Coronary artery (tissue), 2 donors: Measurements from ENCODE around the gene THTPA.

Experiments used
- DNase-seq: peaks from one replicate; pipeline ENCODE4 v3.0.0-alpha.2; 2017; ENCODE audit warnings: low spot score
- H3K27ac ChIP-seq, 2 donors: fragments of 200-600 bp; sonication (generic); one replicate each; pipeline ENCODE4 v1.5.1; 2016 to 2019
- H3K4me3 ChIP-seq: fragments of 200-600 bp; sonication (generic); 2 replicates; pipeline ENCODE4 v1.5.1; 2016; ENCODE audit warnings: mild to moderate bottlenecking, moderate library complexity
- CTCF ChIP-seq: fragments of 200-600 bp; sonication (generic); IDR thresholded peaks from one replicate; pipeline ENCODE4 v1.5.1; 2019; ENCODE audit warnings: antibody characterized with exemption

Gene THTPA

GRCh38 chr14:23568600-23569331 lies 12.7 kb downstream of the THTPA start:
- H3K27ac ChIP-seq: no peak overlapping the region
- no peak for DNase-seq
- H3K4me3 ChIP-seq: no peak overlapping the region
- no peak for TF ChIP-seq CTCF

- DNase-seq: no peak
- no peak for TF ChIP-seq CTCF
- H3K27ac ChIP-seq: no peak overlapping the region
- H3K4me3 ChIP-seq: no peak overlapping the region
Measured at GRCh38 chr14:23569443-23570151, 13.5 kb downstream of the THTPA start.

GRCh38 chr14:23570806-23571483 lies 14.9 kb downstream of the THTPA start:
- no peak for TF ChIP-seq CTCF
- H3K4me3 ChIP-seq: no peak overlapping the region
- no peak for DNase-seq

GRCh38 chr14:23571701-23572523 lies 15.8 kb downstream of the THTPA start:
- Histone ChIP-seq H3K27ac (peak overlapping the region in 1 of 2 donors; percentile 51), H3K4me3 (no peak overlapping the region)
- no peak for TF ChIP-seq CTCF
- no peak for DNase-seq

More at GRCh38 chr14:23570806-23571483, 14.9 kb downstream of the THTPA start:
- no peak overlapping the region for H3K27ac ChIP-seq

- TF ChIP-seq CTCF: no peak
- Histone ChIP-seq H3K4me3 (no peak overlapping the region), H3K27ac (peak overlapping the region in 1 of 2 donors; percentile 51)
- no peak for DNase-seq
Measured at GRCh38 chr14:23572524-23572828, 16.4 kb downstream of the THTPA start.

GRCh38 chr14:23572836-23573235 lies 16.8 kb downstream of the THTPA start:
- no peak for TF ChIP-seq CTCF

More at GRCh38 chr14:23572836-23573235, 16.8 kb downstream of the THTPA start:
- H3K27ac ChIP-seq: peak overlapping the region in 1 of 2 donors; percentile 51
- H3K4me3 ChIP-seq: no peak overlapping the region
- DNase-seq: no peak
